Smooth muscle cell (in vitro differentiated cells): ENCODE results near the gene FRMD7. TPM values are rescaled to one million over a fixed set of nuclear protein-coding genes. Genes with fewer than 3 reads are reported as not detected.

Source experiments
- DNase-seq: peaks from one replicate; lab custom pipeline; 2025; ENCODE audit not compliant: unreplicated experiment; lab: John Stamatoyannopoulos, UW
- H2AFZ ChIP-seq: fragments of 200-600 bp; sonication (generic); 2 replicates; pipeline ENCODE4 v1.6.0; 2016; ENCODE audit warnings: antibody characterized with exemption, low read depth, mild to moderate bottlenecking
- H3F3A ChIP-seq: fragments of 200-600 bp; sonication (generic); 2 replicates; pipeline ENCODE4 v1.6.0; 2017; ENCODE audit warnings: antibody characterized with exemption, low read depth
- H3K27ac ChIP-seq: fragments of 200-600 bp; sonication (generic); 2 replicates; pipeline ENCODE4 v1.5.1; 2016; ENCODE audit warnings: low read depth, mild to moderate bottlenecking
- H3K27me3 ChIP-seq: fragments of 200-600 bp; sonication (generic); 2 replicates; pipeline ENCODE4 v1.6.1; 2016; ENCODE audit warnings: low read depth, mild to moderate bottlenecking
- H3K36me3 ChIP-seq: fragments of 200-600 bp; sonication (generic); 2 replicates; pipeline ENCODE4 v1.5.1; 2016; ENCODE audit warnings: low read depth
- H3K4me1 ChIP-seq: fragments of 200-600 bp; sonication (generic); 2 replicates; pipeline ENCODE4 v1.5.1; 2016; ENCODE audit warnings: low read depth
- H3K4me2 ChIP-seq: fragments of 200-600 bp; sonication (generic); 2 replicates; pipeline ENCODE4 v1.6.0; 2016; ENCODE audit warnings: mild to moderate bottlenecking
- H3K4me3 ChIP-seq: fragments of 200-600 bp; sonication (generic); 2 replicates; pipeline ENCODE4 v1.5.1; 2016; ENCODE audit warnings: mild to moderate bottlenecking
- H3K79me2 ChIP-seq: fragments of 200-600 bp; sonication (generic); 2 replicates; pipeline ENCODE4 v1.6.0; 2016; ENCODE audit warnings: low read depth, mild to moderate bottlenecking
- H3K9ac ChIP-seq: fragments of 200-600 bp; sonication (generic); 2 replicates; pipeline ENCODE4 v1.6.0; 2016; ENCODE audit warnings: low read depth
- H3K9me3 ChIP-seq: fragments of 200-600 bp; sonication (generic); replicated peaks from 2 replicates; pipeline ENCODE4 v1.5.1; 2016; ENCODE audit warnings: low read depth
- H4K20me1 ChIP-seq: fragments of 200-600 bp; sonication (generic); 2 replicates; pipeline ENCODE4 v1.6.0; 2016; ENCODE audit warnings: low read depth
- WGBS: methylation state at CpG from one replicate; pipeline ENCODE4 v1.1.7; 2016; ENCODE audit warnings: low lambda C conversion rate; 5-methylcytosine and 5-hydroxymethylcytosine counted together
- polyA plus RNA-seq: library from polyadenylated mRNA; unstranded; fragments of >200 nt; fragmentation: Nextera tagmentation; extraction: Ambion mirVana; gene quantifications from 2 replicates; pipeline ENCODE4 v1.2.1, GENCODE V29; 2016
- total RNA-seq: library from RNA; depleted of rRNA; stranded (reverse); fragments of >200 nt; gene quantifications from 2 replicates; pipeline ENCODE4 v1.2.3, GENCODE V29; 2014
- TF ChIP-seq, protein P1 (sequence below): fragments of 200-600 bp; sonication (generic); IDR thresholded peaks from 2 replicates; pipeline ENCODE4 v1.5.1; 2017; ENCODE audit warnings: borderline replicate concordance, mild to moderate bottlenecking, antibody characterized with exemption; ENCODE audit not compliant: insufficient read depth, poor library complexity, severe bottlenecking

The FRMD7 gene
- total and polyA plus RNA-seq, 2 experiments from 2014 or later, result not detected

DNA sequence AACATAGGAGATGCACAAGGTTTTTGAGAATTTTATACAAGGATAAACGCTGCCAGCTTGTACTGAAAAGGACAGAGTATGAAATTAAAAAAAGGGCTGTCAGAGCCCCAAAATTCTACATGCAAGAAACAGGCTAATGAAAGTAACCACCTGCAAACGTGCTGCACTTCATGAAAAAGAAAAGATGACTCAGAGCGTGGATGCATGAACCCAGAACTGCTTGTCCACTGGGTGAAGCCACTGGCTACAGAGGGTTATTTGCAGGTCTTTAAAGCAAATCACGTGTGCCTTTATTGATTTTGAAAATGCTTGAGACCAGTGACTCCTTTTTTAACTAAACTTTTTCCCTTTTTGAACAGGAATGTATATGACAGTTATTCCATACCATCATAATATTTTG lies 25.3 kb upstream of the FRMD7 start:
- Histone ChIP-seq H3K9me3 (no peaks in the 10 kb centered on the region), H3K27me3 (no peaks in the 10 kb centered on the region), H3K9ac (no peak overlapping the region), H3K4me2 (no peak overlapping the region), H3F3A (no peaks in the 10 kb centered on the region), H3K36me3 (no peaks in the 10 kb centered on the region), H3K27ac (no peak overlapping the region), H4K20me1 (no peaks in the 10 kb centered on the region), H3K79me2 (no peaks in the 10 kb centered on the region), H2AFZ (no peak overlapping the region), H3K4me1 (no peaks in the 10 kb centered on the region), H3K4me3 (no peak overlapping the region)
- 55% methylated on average over 4 of the region's 4 CpGs for WGBS
- TF ChIP-seq, protein P1, sequence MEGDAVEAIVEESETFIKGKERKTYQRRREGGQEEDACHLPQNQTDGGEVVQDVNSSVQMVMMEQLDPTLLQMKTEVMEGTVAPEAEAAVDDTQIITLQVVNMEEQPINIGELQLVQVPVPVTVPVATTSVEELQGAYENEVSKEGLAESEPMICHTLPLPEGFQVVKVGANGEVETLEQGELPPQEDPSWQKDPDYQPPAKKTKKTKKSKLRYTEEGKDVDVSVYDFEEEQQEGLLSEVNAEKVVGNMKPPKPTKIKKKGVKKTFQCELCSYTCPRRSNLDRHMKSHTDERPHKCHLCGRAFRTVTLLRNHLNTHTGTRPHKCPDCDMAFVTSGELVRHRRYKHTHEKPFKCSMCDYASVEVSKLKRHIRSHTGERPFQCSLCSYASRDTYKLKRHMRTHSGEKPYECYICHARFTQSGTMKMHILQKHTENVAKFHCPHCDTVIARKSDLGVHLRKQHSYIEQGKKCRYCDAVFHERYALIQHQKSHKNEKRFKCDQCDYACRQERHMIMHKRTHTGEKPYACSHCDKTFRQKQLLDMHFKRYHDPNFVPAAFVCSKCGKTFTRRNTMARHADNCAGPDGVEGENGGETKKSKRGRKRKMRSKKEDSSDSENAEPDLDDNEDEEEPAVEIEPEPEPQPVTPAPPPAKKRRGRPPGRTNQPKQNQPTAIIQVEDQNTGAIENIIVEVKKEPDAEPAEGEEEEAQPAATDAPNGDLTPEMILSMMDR, result no peak
- no peak for DNase-seq

DNA sequence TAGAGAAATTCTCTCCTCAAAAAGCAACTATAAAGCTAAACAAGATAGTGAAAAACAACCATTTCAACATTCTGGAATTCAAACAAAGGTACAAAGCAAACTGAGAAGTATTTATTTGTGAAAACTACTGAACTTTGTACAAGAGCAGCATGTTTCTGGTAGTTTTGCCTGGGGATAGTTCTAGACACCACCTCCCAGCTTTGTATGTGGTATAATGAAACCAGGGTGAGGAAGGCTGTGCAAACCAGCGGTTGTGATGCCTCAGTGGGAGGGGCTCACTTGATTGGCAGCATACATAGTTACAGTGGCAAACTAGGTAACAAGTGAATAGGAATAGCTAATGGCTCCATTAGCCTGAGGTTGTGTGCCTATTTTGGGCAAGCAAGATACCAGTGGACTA lies 18.6 kb upstream of the FRMD7 start:
- no peak overlapping the region for H3K4me3 ChIP-seq
- no peak overlapping the region for H2AFZ ChIP-seq
- DNase-seq, result no peak
- no peaks in the 10 kb centered on the region for H3K36me3 ChIP-seq
- H3K27me3 ChIP-seq, result no peaks in the 10 kb centered on the region
- no peak overlapping the region for H3K27ac ChIP-seq
- no peak overlapping the region for H3K4me2 ChIP-seq
- H3K9ac ChIP-seq, result no peak overlapping the region
- 33% methylated on average over 1 of the region's 1 CpG for WGBS
- TF ChIP-seq, protein P1, result no peak
- no peaks in the 10 kb centered on the region for H3F3A ChIP-seq
- H3K4me1 ChIP-seq, result no peaks in the 10 kb centered on the region
- H4K20me1 ChIP-seq, result no peaks in the 10 kb centered on the region
- no peaks in the 10 kb centered on the region for H3K79me2 ChIP-seq
- H3K9me3 ChIP-seq, result no peaks in the 10 kb centered on the region

DNA sequence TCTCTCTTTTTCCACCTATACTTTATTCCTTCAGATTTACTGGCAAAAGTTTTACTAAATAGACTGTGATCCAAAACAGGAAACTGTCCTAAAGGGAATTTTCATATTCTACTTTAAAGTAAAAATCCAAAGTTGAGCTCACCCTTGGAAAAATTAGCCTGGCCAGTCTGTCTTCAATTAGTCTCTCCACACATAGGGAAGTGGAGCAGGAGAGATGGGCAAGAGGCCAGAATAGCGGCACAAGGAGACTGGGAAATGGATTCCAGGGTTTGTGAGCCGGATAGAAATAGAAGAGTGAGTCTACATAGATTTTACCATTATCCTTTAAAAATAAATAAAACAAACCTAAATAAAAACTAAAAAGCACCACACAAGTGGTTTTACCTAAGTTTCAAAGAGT lies 16.2 kb upstream of the FRMD7 start:
- TF ChIP-seq, protein P1, result no peak
- 70% methylated on average over 2 of the region's 2 CpGs for WGBS
- Histone ChIP-seq H3K4me2 (no peak overlapping the region), H3K27me3 (no peaks in the 10 kb centered on the region), H3K4me1 (no peaks in the 10 kb centered on the region), H3F3A (no peaks in the 10 kb centered on the region), H4K20me1 (no peaks in the 10 kb centered on the region), H3K27ac (no peak overlapping the region), H3K79me2 (no peaks in the 10 kb centered on the region), H3K9me3 (no peaks in the 10 kb centered on the region), H3K36me3 (no peaks in the 10 kb centered on the region), H3K9ac (no peak overlapping the region), H2AFZ (no peak overlapping the region), H3K4me3 (no peak overlapping the region)
- no peak for DNase-seq

DNA sequence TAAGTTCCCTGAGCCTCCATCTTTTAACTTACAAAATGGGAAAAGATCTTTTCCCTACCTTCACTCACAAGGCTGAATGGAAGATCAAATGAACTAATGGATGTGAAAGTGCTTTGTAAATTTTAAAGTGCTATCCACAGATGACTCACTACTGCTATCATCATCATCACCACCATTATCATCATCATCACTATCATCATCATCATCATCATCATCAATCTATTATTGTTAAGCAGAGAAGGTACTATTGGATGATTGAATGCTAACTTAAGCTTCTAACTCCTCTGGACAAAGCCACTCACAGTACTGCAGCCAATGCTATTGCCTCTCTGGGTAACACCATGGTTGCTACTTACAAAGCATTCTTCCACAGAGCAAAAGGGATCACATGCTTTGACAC lies 1.9 kb downstream of the FRMD7 start:
- no peak for DNase-seq
- Histone ChIP-seq H3K4me3 (no peak overlapping the region), H3K27me3 (no peaks in the 10 kb centered on the region), H4K20me1 (no peaks in the 10 kb centered on the region), H2AFZ (no peak overlapping the region), H3K4me1 (no peaks in the 10 kb centered on the region), H3K27ac (no peak overlapping the region), H3K9me3 (peaks cover 5% of the 10 kb centered on the region), H3K9ac (no peak overlapping the region), H3K4me2 (no peak overlapping the region), H3K79me2 (no peaks in the 10 kb centered on the region), H3F3A (no peaks in the 10 kb centered on the region), H3K36me3 (no peaks in the 10 kb centered on the region)
- TF ChIP-seq, protein P1, result no peak
